Esophagus muscularis mucosa (tissue), 4 donors: ENCODE results near the gene SCFD2. TPM values are rescaled to one million over a fixed set of nuclear protein-coding genes. Genes with fewer than 3 reads are reported as not detected.

Source experiments
- DNase-seq: peaks from one replicate; pipeline ENCODE4 v3.0.0-alpha.2; 2017; ENCODE audit errors: extremely low spot score
- H3K27ac ChIP-seq, 4 donors: fragments of 200-600 bp; sonication (generic); replicated peaks in 1 of 4; 1 replicate in 3 of 4; 2 replicates in 1 of 4; pipeline ENCODE4 v1.5.1; 2016 to 2019; ENCODE audit warnings: mild to moderate bottlenecking in 1 of 4
- H3K27me3 ChIP-seq, 4 donors: fragments of 200-600 bp; sonication (generic); one replicate each; pipeline versions ENCODE4 v1.5.1 to v1.6.0; 2016 to 2019
- H3K36me3 ChIP-seq, 4 donors: fragments of 200-600 bp; sonication (generic); one replicate each; pipeline ENCODE4 v1.5.1; 2016 to 2019
- H3K4me1 ChIP-seq, 4 donors: fragments of 200-600 bp; sonication (generic); one replicate each; pipeline ENCODE4 v1.5.1; 2016 to 2019
- H3K4me3 ChIP-seq, 4 donors: fragments of 200-600 bp; sonication (generic); 1 replicate in 2 of 4; 2 replicates in 2 of 4; pipeline ENCODE4 v1.5.1; 2016 to 2019; ENCODE audit warnings: mild to moderate bottlenecking in 4 of 4, moderate library complexity in 1 of 4
- H3K9me3 ChIP-seq, 4 donors: fragments of 200-600 bp; sonication (generic); 1 replicate in 3 of 4; 2 replicates in 1 of 4; pipeline ENCODE4 v1.5.1; 2016 to 2019
- CTCF ChIP-seq, 3 experiments: fragments of 200-600 bp in 2 of 3; fragments of 450-650 bp in 1 of 3; sonication (generic) in 2 of 3; IDR thresholded peaks; one replicate each; pipeline ENCODE4 v1.5.1; 2017 to 2019; ENCODE audit warnings: antibody characterized with exemption in 3 of 3, mild to moderate bottlenecking in 2 of 3, moderate library complexity in 1 of 3
- EP300 ChIP-seq: sonication (generic); formaldehyde crosslinking; IDR thresholded peaks from one replicate; pipeline ENCODE4 v1.6.1; 2017; ENCODE audit warnings: antibody characterized with exemption
- POLR2A ChIP-seq: fragments of 450-650 bp; IDR thresholded peaks from one replicate; pipeline ENCODE4 v1.6.1; 2017; ENCODE audit warnings: antibody characterized with exemption, moderate library complexity, mild to moderate bottlenecking, low read depth
- POLR2AphosphoS5 ChIP-seq, 2 donors: sonication (generic); formaldehyde crosslinking; IDR thresholded peaks; one replicate each; pipeline ENCODE4 v1.6.1; 2017; ENCODE audit warnings: antibody characterized with exemption in 2 of 2
- WGBS: methylation state at CpG from one replicate; pipeline ENCODE4 v1.1.5; 2018; 5-methylcytosine and 5-hydroxymethylcytosine counted together
- intact Hi-C: fragments of 100-400 bp; cut with DNase I; formaldehyde crosslinking; loops from one replicate; pipeline ENCODE4 v1.15.1; 2023
- total RNA-seq, 4 donors: library from RNA; depleted of rRNA; stranded (reverse); fragments of >200 nt; gene quantifications; one replicate each; pipeline versions ENCODE4 v1.1.0 to v1.2.1, GENCODE V29; 2016

SCFD2 gene
- total RNA-seq, 4 donors from 2014 or later, result 10.0 to 15.7 (median 12.7) TPM

- 95% methylated on average over 2 of the region's 2 CpGs for WGBS
- H3K36me3 ChIP-seq, result no peaks in the 10 kb centered on the region
- no peak overlapping the region for H3K27ac ChIP-seq
- peaks cover 0 to 6% (median 2%) of the 10 kb centered on the region in 4 donors for H3K4me1 ChIP-seq
- H3K9me3 ChIP-seq, result no peaks in the 10 kb centered on the region
- no peak overlapping the region for H3K4me3 ChIP-seq
- no peak for DNase-seq
- intact Hi-C loops, result loop anchor here (10.0 kb wide), 1 partner anchor 62 kb away; no protein-coding TSS in a partner anchor
- H3K27me3 ChIP-seq, result no peaks in the 10 kb centered on the region
- no peak for TF ChIP-seq CTCF (IDR thresholded peaks at IDR 0.05)
- TF ChIP-seq POLR2AphosphoS5 (IDR thresholded peaks at IDR 0.05), result no peak
- TF ChIP-seq EP300, result no peak
- TF ChIP-seq POLR2A, result no peak
Measured at GRCh38 chr4:52912608-52913007, 453.3 kb downstream of the SCFD2 start.

- Histone ChIP-seq H3K36me3 (peaks cover 0 to 4% (median 0%) of the 10 kb centered on the region in 4 donors), H3K4me1 (peaks cover 0 to 6% (median 2%) of the 10 kb centered on the region in 4 donors), H3K9me3 (no peaks in the 10 kb centered on the region), H3K4me3 (no peak overlapping the region), H3K27me3 (no peaks in the 10 kb centered on the region), H3K27ac (no peak overlapping the region)
- no peak for DNase-seq
- WGBS, result 19% methylated on average over 3 of the region's 3 CpGs
- intact Hi-C loops, result loop anchor here (10.0 kb wide), 1 partner anchor 63 kb away; no protein-coding TSS in a partner anchor
- TF ChIP-seq POLR2A (no peak), EP300 (no peak), CTCF (IDR thresholded peaks at IDR 0.05) (peak; percentile 36 to 71 (median 50))
Measured at GRCh38 chr4:52911684-52912294, 454.1 kb downstream of the SCFD2 start.

GRCh38 chr4:52910115-52910514, 455.7 kb downstream of the SCFD2 start:
- Histone ChIP-seq H3K9me3 (no peaks in the 10 kb centered on the region), H3K36me3 (peaks cover 0 to 19% (median 0%) of the 10 kb centered on the region in 4 donors), H3K4me1 (peaks cover 0 to 6% (median 2%) of the 10 kb centered on the region in 4 donors), H3K4me3 (no peak overlapping the region), H3K27me3 (no peaks in the 10 kb centered on the region), H3K27ac (no peak overlapping the region)
- intact Hi-C loops, result loop anchor here (10.0 kb wide), 1 partner anchor 65 kb away; no protein-coding TSS in a partner anchor
- no peak for TF ChIP-seq POLR2AphosphoS5 (IDR thresholded peaks at IDR 0.05)
- no peak for TF ChIP-seq CTCF (IDR thresholded peaks at IDR 0.05)
- no peak for TF ChIP-seq EP300
- no peak for TF ChIP-seq POLR2A
- no peak for DNase-seq

- no peak overlapping the region for H3K27ac ChIP-seq
- H3K27me3 ChIP-seq, result no peaks in the 10 kb centered on the region
- H3K4me3 ChIP-seq, result no peak overlapping the region
- peaks cover 0 to 30% (median 0%) of the 10 kb centered on the region in 4 donors for H3K36me3 ChIP-seq
- WGBS, result 87% methylated on average over 2 of the region's 2 CpGs
- H3K4me1 ChIP-seq, result no peaks in the 10 kb centered on the region
- no peaks in the 10 kb centered on the region for H3K9me3 ChIP-seq
- intact Hi-C loops, result no loop called here
- TF ChIP-seq POLR2AphosphoS5 (IDR thresholded peaks at IDR 0.05) (no peak), EP300 (no peak), POLR2A (no peak), CTCF (IDR thresholded peaks at IDR 0.05) (no peak)
- DNase-seq, result no peak
Measured at GRCh38 chr4:52907510-52907909, 458.4 kb downstream of the SCFD2 start.

- no peak overlapping the region for H3K4me3 ChIP-seq
- H3K9me3 ChIP-seq, result no peaks in the 10 kb centered on the region
- no peak for DNase-seq
- intact Hi-C loops, result no loop called here
- peaks cover 0 to 38% (median 0%) of the 10 kb centered on the region in 4 donors for H3K36me3 ChIP-seq
- WGBS, result 85% methylated on average over 4 of the region's 4 CpGs
- H3K27me3 ChIP-seq, result no peaks in the 10 kb centered on the region
- H3K27ac ChIP-seq, result no peak overlapping the region
- no peak for TF ChIP-seq EP300
- no peak for TF ChIP-seq POLR2A
- H3K4me1 ChIP-seq, result no peaks in the 10 kb centered on the region
Measured at GRCh38 chr4:52904421-52904820, 461.4 kb downstream of the SCFD2 start.
